Stomach (tissue), 9 donors: ENCODE measurements around the gene CTIF. TPM values are rescaled to one million over a fixed set of nuclear protein-coding genes. Genes with fewer than 3 reads are reported as not detected.

Source experiments
- DNase-seq, 2 donors: peaks; one replicate each; pipeline versions ENCODE4 v3.0.0 to v3.0.0-alpha.2; 2013 to 2019
- H3K27ac ChIP-seq, 5 donors: fragments of 200-600 bp in 4 of 5; sonication (generic) in 4 of 5; one replicate each; pipeline ENCODE4 v1.5.1; 2013 to 2019; ENCODE audit warnings: mild to moderate bottlenecking in 1 of 5, moderate library complexity in 1 of 5
- H3K27me3 ChIP-seq, 3 donors: fragments of 200-600 bp; sonication (generic); one replicate each; pipeline ENCODE4 v1.5.1; 2017 to 2019; ENCODE audit warnings: mixed run types in 1 of 3
- H3K36me3 ChIP-seq, 4 donors: fragments of 200-600 bp; sonication (generic); 1 replicate in 3 of 4; 2 replicates in 1 of 4; pipeline ENCODE4 v1.5.1; 2016 to 2019
- H3K4me1 ChIP-seq, 4 donors: fragments of 200-600 bp; sonication (generic); one replicate each; pipeline ENCODE4 v1.5.1; 2016 to 2019
- H3K4me3 ChIP-seq, 4 donors: fragments of 200-600 bp; sonication (generic) in 3 of 4; one replicate each; pipeline ENCODE4 v1.5.1; 2016 to 2019; ENCODE audit warnings: mild to moderate bottlenecking in 1 of 4
- H3K9me3 ChIP-seq, 4 donors: fragments of 200-600 bp; sonication (generic); one replicate each; pipeline ENCODE4 v1.5.1; 2016 to 2019
- EP300 ChIP-seq: sonication (generic); formaldehyde crosslinking; IDR thresholded peaks from one replicate; pipeline ENCODE4 v1.6.1; 2017; ENCODE audit warnings: antibody characterized with exemption
- POLR2A ChIP-seq, 4 donors: fragments of 450-650 bp; IDR thresholded peaks; one replicate each; pipeline ENCODE4 v1.6.1; 2016; ENCODE audit warnings: antibody characterized with exemption in 4 of 4, control low read depth in 2 of 4, mild to moderate bottlenecking in 1 of 4, moderate library complexity in 1 of 4
- POLR2AphosphoS5 ChIP-seq, 3 donors: sonication (generic); formaldehyde crosslinking; IDR thresholded peaks; one replicate each; pipeline ENCODE4 v1.6.1; 2016; ENCODE audit warnings: antibody characterized with exemption in 3 of 3
- WGBS, 5 donors: extraction: QIAGEN DNeasy Blood & Tissue Kit in 3 of 5; methylation state at CpG; one replicate each; pipeline versions ENCODE4 v1.1.5 to v1.1.7; 2013 to 2018; 5-methylcytosine and 5-hydroxymethylcytosine counted together
- intact Hi-C: fragments of 100-400 bp; cut with DNase I; formaldehyde crosslinking; loops from one replicate; pipeline ENCODE4 v1.15.1; 2023; ENCODE audit warnings: low total_unique reads
- polyA plus RNA-seq, 3 donors: library from polyadenylated mRNA; stranded (reverse); fragments of 200-250 nt; gene quantifications; one replicate each; pipeline ENCODE4 v1.2.3, GENCODE V29; 2013
- total RNA-seq, 5 donors: library from RNA; depleted of rRNA; stranded (reverse); fragments of >200 nt; gene quantifications; one replicate each; pipeline versions ENCODE4 v1.1.0 to v1.2.3, GENCODE V29; 2014 to 2016
- TF ChIP-seq, protein P1 (sequence below), 7 experiments: fragments of 450-650 bp in 4 of 7; fragments of 200-600 bp in 3 of 7; sonication (generic) in 3 of 7; IDR thresholded peaks; one replicate each; pipeline ENCODE4 v1.5.1; 2016 to 2019; ENCODE audit warnings: antibody characterized with exemption in 7 of 7, control low read depth in 2 of 7, mild to moderate bottlenecking in 1 of 7
- donor health status: healthy with polysubstance abuse.
- donor health status: Bipolar disorder and iron deficiency.
- donor health status: healthy.

Gene CTIF
- total and polyA plus RNA-seq, 8 donors: 16.3 to 105 (median 30.3) TPM

DNA sequence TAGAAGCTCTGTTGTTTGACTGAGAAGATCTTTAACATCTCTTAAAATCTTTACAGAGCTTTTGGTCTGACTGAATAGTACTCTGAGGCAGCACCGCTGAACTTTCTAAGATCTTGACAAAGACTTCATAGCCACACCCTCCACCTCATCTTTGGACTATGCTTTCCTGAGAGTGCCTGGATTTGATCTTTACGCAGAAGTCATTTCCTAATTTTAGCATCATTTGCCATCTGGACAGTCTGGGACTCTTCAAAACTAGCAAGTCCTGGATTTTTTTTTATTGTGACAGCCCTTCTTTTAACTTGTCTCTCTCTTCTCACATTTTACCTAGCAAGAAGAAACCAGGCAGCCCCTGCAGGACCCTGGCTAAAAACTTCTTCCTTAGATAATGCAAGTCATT, 188.8 kb downstream of the CTIF start:
- peak in 1 of 2 donors; percentile 29 for DNase-seq
- intact Hi-C loops: no loop called here
- H3K27me3 ChIP-seq: no peaks in the 10 kb centered on the region
- peaks cover 0 to 12% (median 1%) of the 10 kb centered on the region in 4 donors for H3K36me3 ChIP-seq
- peak in 1 of 3 donors; percentile 19 for TF ChIP-seq POLR2AphosphoS5 (IDR thresholded peaks at IDR 0.05)
- TF ChIP-seq, protein P1, sequence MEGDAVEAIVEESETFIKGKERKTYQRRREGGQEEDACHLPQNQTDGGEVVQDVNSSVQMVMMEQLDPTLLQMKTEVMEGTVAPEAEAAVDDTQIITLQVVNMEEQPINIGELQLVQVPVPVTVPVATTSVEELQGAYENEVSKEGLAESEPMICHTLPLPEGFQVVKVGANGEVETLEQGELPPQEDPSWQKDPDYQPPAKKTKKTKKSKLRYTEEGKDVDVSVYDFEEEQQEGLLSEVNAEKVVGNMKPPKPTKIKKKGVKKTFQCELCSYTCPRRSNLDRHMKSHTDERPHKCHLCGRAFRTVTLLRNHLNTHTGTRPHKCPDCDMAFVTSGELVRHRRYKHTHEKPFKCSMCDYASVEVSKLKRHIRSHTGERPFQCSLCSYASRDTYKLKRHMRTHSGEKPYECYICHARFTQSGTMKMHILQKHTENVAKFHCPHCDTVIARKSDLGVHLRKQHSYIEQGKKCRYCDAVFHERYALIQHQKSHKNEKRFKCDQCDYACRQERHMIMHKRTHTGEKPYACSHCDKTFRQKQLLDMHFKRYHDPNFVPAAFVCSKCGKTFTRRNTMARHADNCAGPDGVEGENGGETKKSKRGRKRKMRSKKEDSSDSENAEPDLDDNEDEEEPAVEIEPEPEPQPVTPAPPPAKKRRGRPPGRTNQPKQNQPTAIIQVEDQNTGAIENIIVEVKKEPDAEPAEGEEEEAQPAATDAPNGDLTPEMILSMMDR (IDR thresholded peaks at IDR 0.05): no peak
- H3K4me1 ChIP-seq: no peaks in the 10 kb centered on the region
- no peak overlapping the region for H3K4me3 ChIP-seq
- peaks cover 0 to 8% (median 0%) of the 10 kb centered on the region in 4 donors for H3K9me3 ChIP-seq
- H3K27ac ChIP-seq: peak overlapping the region in 1 of 5 donors; percentile 47
- 80 to 92% (median 83%) methylated on average over 2 of the region's 2 CpGs for WGBS, 5 donors

DNA sequence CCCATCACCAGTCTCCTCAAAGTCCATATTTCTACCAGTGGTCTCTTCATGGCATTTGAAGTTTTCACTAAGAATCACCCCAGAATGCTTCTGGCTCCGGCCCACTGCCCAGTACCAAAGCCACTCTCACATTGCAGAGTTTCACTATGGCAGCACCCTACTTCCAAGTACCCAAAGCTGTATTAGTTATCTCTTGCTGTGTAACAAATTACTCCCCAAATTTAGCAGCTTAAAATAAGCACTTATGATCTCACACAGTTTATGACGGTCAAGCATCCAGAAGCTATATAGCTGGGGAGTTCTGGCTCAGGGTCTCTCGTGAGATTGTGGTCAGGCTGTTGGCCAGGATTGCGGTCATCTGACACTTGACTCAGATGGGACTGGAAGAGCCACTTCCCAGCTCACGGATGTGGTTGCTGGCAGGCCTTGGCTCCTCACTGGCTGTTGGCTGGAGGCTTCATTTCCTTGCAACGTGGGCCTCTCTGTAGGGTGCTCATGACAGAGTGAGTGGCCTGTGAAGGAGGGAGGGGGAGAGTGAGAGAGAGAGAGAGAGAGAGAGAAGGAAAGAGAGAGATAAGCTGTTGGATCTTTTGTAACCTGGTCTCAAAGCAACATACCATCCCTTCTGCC, 189.5 kb downstream of the CTIF start:
- H3K27me3 ChIP-seq: no peaks in the 10 kb centered on the region
- H3K36me3 ChIP-seq: peaks cover 0 to 12% (median 1%) of the 10 kb centered on the region in 4 donors
- peaks cover 0 to 8% (median 0%) of the 10 kb centered on the region in 4 donors for H3K9me3 ChIP-seq
- H3K4me1 ChIP-seq: peaks cover 0 to 3% (median 1%) of the 10 kb centered on the region in 4 donors
- no peak for DNase-seq
- no peak overlapping the region for H3K4me3 ChIP-seq
- peak overlapping the region in 1 of 5 donors; percentile 47 for H3K27ac ChIP-seq
- TF ChIP-seq, protein P1 (IDR thresholded peaks at IDR 0.05): no peak
- TF ChIP-seq EP300: no peak
- no peak for TF ChIP-seq POLR2AphosphoS5 (IDR thresholded peaks at IDR 0.05)
- TF ChIP-seq POLR2A (IDR thresholded peaks at IDR 0.05): no peak
- 43 to 81% (median 76%) methylated on average over 6 of the region's 6 CpGs for WGBS, 5 donors
- intact Hi-C loops: no loop called here

DNA sequence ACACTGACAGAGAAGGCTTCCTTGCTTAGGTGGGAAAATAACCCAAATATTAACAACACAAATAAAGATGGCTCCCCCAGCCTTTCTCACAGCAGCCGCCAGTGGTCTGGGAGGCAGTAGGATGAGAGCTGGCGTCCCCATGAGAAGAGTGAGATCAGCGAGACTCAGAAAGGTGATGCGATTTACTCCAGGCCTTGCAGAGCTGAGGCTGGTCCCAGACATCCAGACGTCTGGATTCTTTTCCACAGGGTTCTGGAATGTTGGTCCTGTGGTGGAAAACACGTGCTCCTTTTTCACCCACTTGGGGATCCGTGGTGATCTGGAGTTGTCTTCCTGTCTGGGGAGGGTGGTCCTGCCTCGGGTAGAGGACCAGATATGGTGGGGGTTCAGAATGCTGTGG, 190.6 kb downstream of the CTIF start:
- peak in 1 of 2 donors; percentile 16 for DNase-seq
- H3K9me3 ChIP-seq: peaks cover 0 to 8% (median 0%) of the 10 kb centered on the region in 4 donors
- H3K27ac ChIP-seq: no peak overlapping the region
- 85 to 92% (median 85%) methylated on average over 8 of the region's 8 CpGs for WGBS, 5 donors
- no peak for TF ChIP-seq EP300
- no peak for TF ChIP-seq POLR2AphosphoS5 (IDR thresholded peaks at IDR 0.05)
- H3K4me3 ChIP-seq: no peak overlapping the region
- intact Hi-C loops: no loop called here
- H3K27me3 ChIP-seq: no peaks in the 10 kb centered on the region
- H3K4me1 ChIP-seq: peaks cover 0 to 12% (median 8%) of the 10 kb centered on the region in 4 donors
- peaks cover 0 to 12% (median 1%) of the 10 kb centered on the region in 4 donors for H3K36me3 ChIP-seq

DNA sequence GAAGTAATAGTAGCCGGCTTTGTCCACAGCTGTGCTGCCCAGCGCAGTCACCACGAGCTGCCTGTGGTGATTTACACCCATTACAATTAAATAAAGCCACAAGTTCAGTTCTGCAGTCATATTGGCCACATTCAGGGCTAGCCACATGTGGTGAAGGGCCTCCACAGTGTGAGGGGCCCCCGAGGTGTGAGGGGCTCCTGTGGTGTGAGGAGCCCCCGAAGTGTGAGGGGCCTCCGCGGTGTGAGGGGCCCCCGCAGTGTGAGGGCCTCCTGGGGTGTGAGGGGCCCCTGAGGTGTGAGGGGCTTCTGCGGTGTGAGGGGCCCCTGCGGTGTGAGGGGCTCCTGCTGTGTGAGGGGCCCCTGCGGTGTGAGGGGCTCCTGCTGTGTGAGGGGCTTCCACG, 191.2 kb downstream of the CTIF start:
- no peaks in the 10 kb centered on the region for H3K27me3 ChIP-seq
- no peak overlapping the region for H3K27ac ChIP-seq
- no peak overlapping the region for H3K4me3 ChIP-seq
- peaks cover 0 to 12% (median 12%) of the 10 kb centered on the region in 4 donors for H3K4me1 ChIP-seq
- no peak for DNase-seq
- TF ChIP-seq, protein P1 (IDR thresholded peaks at IDR 0.05): no peak
- TF ChIP-seq EP300 (no peak), POLR2AphosphoS5 (IDR thresholded peaks at IDR 0.05) (no peak), POLR2A (IDR thresholded peaks at IDR 0.05) (no peak)
- intact Hi-C loops: no loop called here
- 62 to 91% (median 88%) methylated on average over 3 to 12 of the region's 12 CpGs for WGBS, 5 donors
- peaks cover 0 to 7% (median 1%) of the 10 kb centered on the region in 4 donors for H3K36me3 ChIP-seq
- peaks cover 0 to 8% (median 0%) of the 10 kb centered on the region in 4 donors for H3K9me3 ChIP-seq
